OCI-LY1 (cell line): ENCODE measurements around the gene EFR3B.

Source experiments
- H2AFZ ChIP-seq: fragments of 200-600 bp; sonication (generic), shearing (Covaris generic); 2 replicates; pipeline ENCODE4 v1.6.0; 2014; ENCODE audit warnings: antibody characterized with exemption, mild to moderate bottlenecking, low read length
- H3F3A ChIP-seq: fragments of 200-600 bp; sonication (generic), shearing (Covaris generic); 2 replicates; pipeline ENCODE4 v1.6.0; 2014; ENCODE audit warnings: mild to moderate bottlenecking, antibody characterized with exemption, low read length, moderate library complexity; ENCODE audit not compliant: insufficient read depth
- H3K27ac ChIP-seq: fragments of 200-600 bp; sonication (generic); 2 replicates; pipeline ENCODE4 v1.5.1; 2014; ENCODE audit warnings: low read length, mixed run types, mild to moderate bottlenecking, low read depth; ENCODE audit not compliant: poor library complexity, severe bottlenecking
- H3K27me3 ChIP-seq: fragments of 200-600 bp; sonication (generic); 2 replicates; pipeline ENCODE4 v1.6.0; 2014; ENCODE audit warnings: antibody characterized with exemption, mild to moderate bottlenecking, low read length, moderate library complexity; ENCODE audit not compliant: insufficient read depth
- H3K36me3 ChIP-seq: fragments of 200-600 bp; sonication (generic); 2 replicates; pipeline ENCODE4 v1.6.1; 2014; ENCODE audit warnings: mild to moderate bottlenecking, antibody characterized with exemption, low read length, moderate library complexity, mixed read lengths; ENCODE audit not compliant: insufficient read depth
- H3K4me1 ChIP-seq: fragments of 200-600 bp; sonication (generic); 2 replicates; pipeline ENCODE4 v1.5.1; 2014; ENCODE audit warnings: mild to moderate bottlenecking, low read length, moderate library complexity; ENCODE audit not compliant: insufficient read depth, severe bottlenecking
- H3K4me2 ChIP-seq: fragments of 200-600 bp; sonication (generic), shearing (Covaris generic); 2 replicates; pipeline ENCODE4 v1.6.1; 2014; ENCODE audit warnings: low read length
- H3K4me3 ChIP-seq: fragments of 200-600 bp; sonication (generic); 2 replicates; pipeline ENCODE4 v1.5.1; 2014; ENCODE audit warnings: low read length, low read depth, mild to moderate bottlenecking, mixed read lengths; ENCODE audit not compliant: poor library complexity, severe bottlenecking
- H3K79me2 ChIP-seq: fragments of 200-600 bp; shearing (Covaris generic); 2 replicates; pipeline ENCODE4 v1.6.1; 2016; ENCODE audit warnings: mixed run types, low read length, mixed read lengths; ENCODE audit not compliant: insufficient read depth
- H3K9ac ChIP-seq: fragments of 200-600 bp; sonication (generic), shearing (Covaris generic); 2 replicates; pipeline ENCODE4 v1.6.1; 2014; ENCODE audit warnings: mild to moderate bottlenecking, low read length, mixed read lengths
- H3K9me2 ChIP-seq: fragments of 200-600 bp; sonication (generic), shearing (Covaris generic); 2 replicates; pipeline ENCODE4 v1.6.1; 2014; ENCODE audit warnings: low read depth, mild to moderate bottlenecking, low read length, mixed read lengths
- H3K9me3 ChIP-seq: fragments of 200-600 bp; shearing (Covaris generic); 2 replicates; pipeline ENCODE4 v1.6.1; 2014; ENCODE audit warnings: low read length, mixed read lengths
- H4K20me1 ChIP-seq: fragments of 200-600 bp; sonication (generic), shearing (Covaris generic); 2 replicates; pipeline ENCODE4 v1.6.0; 2016; ENCODE audit warnings: mild to moderate bottlenecking, low read length; ENCODE audit not compliant: insufficient read depth
- EZH2 ChIP-seq: fragments of 200-600 bp; sonication (generic), shearing (Covaris generic); IDR thresholded peaks from 2 replicates; pipeline ENCODE4 v1.8.0; 2017; ENCODE audit warnings: borderline replicate concordance, mixed run types, mild to moderate bottlenecking, antibody characterized with exemption, low read length, moderate library complexity, mixed read lengths
- TF ChIP-seq, protein P1 (sequence below): fragments of 200-600 bp; sonication (generic), shearing (Covaris generic); IDR thresholded peaks from 2 replicates; pipeline ENCODE4 v1.5.1; 2017; ENCODE audit warnings: mild to moderate bottlenecking, antibody characterized with exemption, low read length, moderate library complexity, mixed read lengths

Gene EFR3B

DNA sequence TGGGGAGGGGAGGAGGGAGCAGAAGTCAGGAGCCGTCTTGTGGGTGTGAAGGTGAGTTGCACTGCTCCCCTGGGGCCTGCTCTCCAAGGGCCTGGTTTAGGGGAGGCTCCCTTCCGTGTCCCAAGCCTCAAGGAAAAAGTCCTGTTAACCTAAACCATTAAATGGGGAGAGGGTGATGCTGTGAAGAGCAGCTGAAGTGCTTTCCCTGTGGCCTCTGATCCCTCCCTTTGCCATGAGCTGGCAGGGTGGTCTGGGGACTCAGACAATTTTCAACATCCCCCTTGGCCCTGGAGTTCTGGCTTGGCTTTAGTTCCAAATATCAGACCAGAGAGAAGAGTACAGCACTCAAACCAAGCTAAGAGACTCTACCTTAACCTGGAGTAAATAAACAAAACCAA, 127.2 kb downstream of the EFR3B start:
- Histone ChIP-seq H3F3A (no peaks in the 10 kb centered on the region), H3K79me2 (no peaks in the 10 kb centered on the region), H3K27ac (no peak overlapping the region), H2AFZ (no peak overlapping the region), H3K4me1 (no peaks in the 10 kb centered on the region), H3K27me3 (no peaks in the 10 kb centered on the region), H3K4me3 (no peak overlapping the region), H3K36me3 (no peaks in the 10 kb centered on the region), H3K9me3 (no peaks in the 10 kb centered on the region), H3K4me2 (no peak overlapping the region), H3K9ac (no peak overlapping the region), H4K20me1 (no peaks in the 10 kb centered on the region), H3K9me2 (no peaks in the 10 kb centered on the region)
- no peak for TF ChIP-seq EZH2
- TF ChIP-seq, protein P1, sequence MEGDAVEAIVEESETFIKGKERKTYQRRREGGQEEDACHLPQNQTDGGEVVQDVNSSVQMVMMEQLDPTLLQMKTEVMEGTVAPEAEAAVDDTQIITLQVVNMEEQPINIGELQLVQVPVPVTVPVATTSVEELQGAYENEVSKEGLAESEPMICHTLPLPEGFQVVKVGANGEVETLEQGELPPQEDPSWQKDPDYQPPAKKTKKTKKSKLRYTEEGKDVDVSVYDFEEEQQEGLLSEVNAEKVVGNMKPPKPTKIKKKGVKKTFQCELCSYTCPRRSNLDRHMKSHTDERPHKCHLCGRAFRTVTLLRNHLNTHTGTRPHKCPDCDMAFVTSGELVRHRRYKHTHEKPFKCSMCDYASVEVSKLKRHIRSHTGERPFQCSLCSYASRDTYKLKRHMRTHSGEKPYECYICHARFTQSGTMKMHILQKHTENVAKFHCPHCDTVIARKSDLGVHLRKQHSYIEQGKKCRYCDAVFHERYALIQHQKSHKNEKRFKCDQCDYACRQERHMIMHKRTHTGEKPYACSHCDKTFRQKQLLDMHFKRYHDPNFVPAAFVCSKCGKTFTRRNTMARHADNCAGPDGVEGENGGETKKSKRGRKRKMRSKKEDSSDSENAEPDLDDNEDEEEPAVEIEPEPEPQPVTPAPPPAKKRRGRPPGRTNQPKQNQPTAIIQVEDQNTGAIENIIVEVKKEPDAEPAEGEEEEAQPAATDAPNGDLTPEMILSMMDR, result no peak

DNA sequence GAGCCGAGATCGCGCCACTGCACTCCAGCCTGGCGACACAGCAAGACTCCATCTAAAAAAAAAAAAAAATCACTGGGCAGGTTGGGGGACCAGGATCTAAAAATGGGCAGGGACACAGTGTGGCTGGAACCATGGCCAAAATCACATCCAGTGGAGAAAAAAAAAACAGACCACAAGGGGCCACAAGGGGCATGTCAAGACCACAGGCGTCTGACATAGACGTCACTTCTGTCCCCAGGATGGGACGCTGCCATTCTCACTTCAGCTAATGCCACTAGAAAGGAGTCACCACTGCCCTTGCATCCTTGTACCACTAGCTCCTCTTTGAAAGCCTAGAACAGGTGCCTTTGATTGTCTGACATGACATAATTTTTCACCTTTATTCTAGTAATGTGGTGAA, 129.0 kb downstream of the EFR3B start:
- Histone ChIP-seq H3K27me3 (no peaks in the 10 kb centered on the region), H3K9me2 (no peaks in the 10 kb centered on the region), H3K4me3 (no peak overlapping the region), H3K9ac (no peak overlapping the region), H3K79me2 (no peaks in the 10 kb centered on the region), H3K4me1 (no peaks in the 10 kb centered on the region), H3F3A (no peaks in the 10 kb centered on the region), H3K27ac (no peak overlapping the region), H3K36me3 (no peaks in the 10 kb centered on the region), H2AFZ (no peak overlapping the region), H3K4me2 (no peak overlapping the region), H4K20me1 (no peaks in the 10 kb centered on the region), H3K9me3 (no peaks in the 10 kb centered on the region)
- TF ChIP-seq, protein P1, result no peak
- no peak for TF ChIP-seq EZH2

DNA sequence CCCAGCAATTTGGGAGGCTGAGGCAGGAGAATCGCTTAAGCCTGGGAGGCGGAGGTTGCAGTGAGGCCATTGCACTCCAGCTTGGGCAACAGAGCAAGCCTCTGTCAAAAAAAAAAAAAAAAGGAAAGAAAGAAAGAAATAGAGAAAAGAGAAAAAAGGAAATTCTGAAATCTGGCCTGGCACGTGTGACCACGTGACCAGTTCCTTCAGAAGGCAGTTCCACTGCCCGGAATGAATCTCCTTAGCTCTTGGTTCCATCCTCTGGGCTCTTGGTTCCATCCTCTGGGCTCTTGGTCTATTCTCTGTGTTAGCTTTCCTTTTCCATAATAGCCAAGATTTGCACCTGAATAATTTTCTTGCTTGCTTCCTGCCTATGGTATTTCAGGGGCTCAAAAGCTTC, 131.8 kb downstream of the EFR3B start:
- TF ChIP-seq, protein P1, result no peak
- TF ChIP-seq EZH2, result no peak
- H3K4me3 ChIP-seq, result no peak overlapping the region
- no peaks in the 10 kb centered on the region for H3K9me3 ChIP-seq
- no peak overlapping the region for H2AFZ ChIP-seq
- no peaks in the 10 kb centered on the region for H3F3A ChIP-seq
- H3K27ac ChIP-seq, result no peak overlapping the region
- H3K4me1 ChIP-seq, result no peaks in the 10 kb centered on the region
- H4K20me1 ChIP-seq, result no peaks in the 10 kb centered on the region
- H3K4me2 ChIP-seq, result no peak overlapping the region
- no peaks in the 10 kb centered on the region for H3K27me3 ChIP-seq
- no peaks in the 10 kb centered on the region for H3K36me3 ChIP-seq
- H3K79me2 ChIP-seq, result no peaks in the 10 kb centered on the region
- no peak overlapping the region for H3K9ac ChIP-seq
- H3K9me2 ChIP-seq, result no peaks in the 10 kb centered on the region
